ENCODE measurements around the gene ASXL3.

The ASXL3 gene

GRCh38 chr18:33575451-33575850 is 2.6 kb upstream of the ASXL3 start:
- no peak for DNase-seq (ENCODE audit: low spot score)
- no peak overlapping the region for H3K4me3 ChIP-seq
- no peak for TF ChIP-seq CTCF (IDR thresholded peaks at IDR 0.05)
- H3K27ac ChIP-seq: peak overlapping the region; percentile 33 to 55

- peak overlapping the region; percentile 98 to 99 for H3K27ac ChIP-seq
- DNase-seq (ENCODE audit: low spot score): no peak
- no peak for TF ChIP-seq CTCF (IDR thresholded peaks at IDR 0.05)
- peak overlapping the region; percentile 95 for H3K4me3 ChIP-seq
These were observed 896 bp upstream of the ASXL3 start for GRCh38 chr18:33576999-33577646.

- no peak for TF ChIP-seq CTCF (IDR thresholded peaks at IDR 0.05)
- peak overlapping the region; percentile 80 to 99 for H3K27ac ChIP-seq
- peak overlapping the region; percentile 95 for H3K4me3 ChIP-seq
- peak; percentile 76 for DNase-seq (ENCODE audit: low spot score)
These were observed 714 bp downstream of the ASXL3 start for GRCh38 chr18:33578518-33579348.

- no peak for TF ChIP-seq CTCF (IDR thresholded peaks at IDR 0.05)
- Histone ChIP-seq H3K27ac (peak overlapping the region; percentile 80 to 99), H3K4me3 (peak overlapping the region; percentile 95)
- no peak for DNase-seq (ENCODE audit: low spot score)
These were observed 1.6 kb downstream of the ASXL3 start for GRCh38 chr18:33579349-33580215.

GRCh38 chr18:33580546-33580945 is 2.5 kb downstream of the ASXL3 start:
- no peak overlapping the region for H3K4me3 ChIP-seq
- no peak for DNase-seq (ENCODE audit: low spot score)
- TF ChIP-seq CTCF (IDR thresholded peaks at IDR 0.05): no peak
- no peak overlapping the region for H3K27ac ChIP-seq

DNA sequence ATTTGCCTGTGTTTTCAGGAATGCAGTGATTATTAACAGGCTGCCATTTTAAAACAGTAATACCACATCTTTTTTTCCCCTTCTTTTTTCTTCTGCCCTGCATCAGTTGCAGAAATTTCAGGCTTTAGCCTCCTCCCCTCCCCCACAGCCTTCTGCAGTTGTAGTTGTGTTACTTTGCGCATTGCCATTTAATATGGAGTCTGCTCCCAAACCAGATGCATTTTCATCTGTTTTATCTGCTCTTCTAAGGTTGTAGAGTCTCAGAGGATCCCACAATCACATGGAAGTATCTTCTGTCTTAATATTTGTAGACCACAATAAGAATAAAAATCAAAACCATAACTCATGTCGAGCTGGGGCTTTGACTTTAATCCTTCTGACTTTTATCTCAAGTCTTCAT is 3.8 kb downstream of the ASXL3 start:
- no peak for DNase-seq (ENCODE audit: low spot score)
- H3K27ac ChIP-seq: peak overlapping the region; percentile 16 to 50
- H3K4me3 ChIP-seq: peak overlapping the region; percentile 48

More for the DNA sequence above, 3.8 kb downstream of the ASXL3 start:
- TF ChIP-seq CTCF (IDR thresholded peaks at IDR 0.05): no peak
